ENCODE measurements around the gene ARMC7. TPM values are rescaled to one million over a fixed set of nuclear protein-coding genes. Genes with fewer than 3 reads are reported as not detected.

Gene ARMC7
- total and polyA plus RNA-seq, 2 of the 13 experiments (the other 11 are each of a cell fraction or from before 2014, with no cell fraction given) = 3.9 to 4.2 TPM

DNA sequence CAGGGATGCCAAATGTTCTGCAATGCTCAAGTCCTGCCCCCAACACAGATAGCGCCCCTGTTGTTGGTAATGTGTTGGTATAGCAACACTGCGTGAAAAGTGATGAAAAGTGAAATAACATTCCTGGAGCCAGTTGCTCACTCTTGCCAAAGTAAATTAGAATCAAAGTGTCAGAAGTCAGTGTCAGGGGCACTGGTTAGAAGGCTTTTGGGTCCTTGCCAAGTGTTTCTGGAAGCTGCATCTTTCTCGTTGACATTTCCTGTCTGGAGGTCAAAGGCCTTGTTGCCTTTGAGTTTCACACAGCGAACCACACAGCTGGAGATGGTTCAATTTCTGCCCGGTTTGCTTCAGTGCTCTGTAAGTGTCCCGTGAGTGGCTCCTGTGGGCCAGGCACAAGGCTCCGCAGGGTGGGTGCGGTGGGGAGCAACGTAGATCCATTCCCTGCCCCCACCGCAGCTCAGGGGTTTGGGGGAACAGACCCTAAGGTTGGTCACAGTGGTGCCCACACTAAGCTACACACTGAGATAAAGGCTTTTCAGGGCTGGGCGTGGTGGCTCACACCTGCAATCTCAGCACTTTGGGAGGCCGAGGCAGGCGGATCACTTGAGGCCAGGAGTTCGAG lies 25.6 kb upstream of the ARMC7 start (continued):
- TF ChIP-seq, protein P1, sequence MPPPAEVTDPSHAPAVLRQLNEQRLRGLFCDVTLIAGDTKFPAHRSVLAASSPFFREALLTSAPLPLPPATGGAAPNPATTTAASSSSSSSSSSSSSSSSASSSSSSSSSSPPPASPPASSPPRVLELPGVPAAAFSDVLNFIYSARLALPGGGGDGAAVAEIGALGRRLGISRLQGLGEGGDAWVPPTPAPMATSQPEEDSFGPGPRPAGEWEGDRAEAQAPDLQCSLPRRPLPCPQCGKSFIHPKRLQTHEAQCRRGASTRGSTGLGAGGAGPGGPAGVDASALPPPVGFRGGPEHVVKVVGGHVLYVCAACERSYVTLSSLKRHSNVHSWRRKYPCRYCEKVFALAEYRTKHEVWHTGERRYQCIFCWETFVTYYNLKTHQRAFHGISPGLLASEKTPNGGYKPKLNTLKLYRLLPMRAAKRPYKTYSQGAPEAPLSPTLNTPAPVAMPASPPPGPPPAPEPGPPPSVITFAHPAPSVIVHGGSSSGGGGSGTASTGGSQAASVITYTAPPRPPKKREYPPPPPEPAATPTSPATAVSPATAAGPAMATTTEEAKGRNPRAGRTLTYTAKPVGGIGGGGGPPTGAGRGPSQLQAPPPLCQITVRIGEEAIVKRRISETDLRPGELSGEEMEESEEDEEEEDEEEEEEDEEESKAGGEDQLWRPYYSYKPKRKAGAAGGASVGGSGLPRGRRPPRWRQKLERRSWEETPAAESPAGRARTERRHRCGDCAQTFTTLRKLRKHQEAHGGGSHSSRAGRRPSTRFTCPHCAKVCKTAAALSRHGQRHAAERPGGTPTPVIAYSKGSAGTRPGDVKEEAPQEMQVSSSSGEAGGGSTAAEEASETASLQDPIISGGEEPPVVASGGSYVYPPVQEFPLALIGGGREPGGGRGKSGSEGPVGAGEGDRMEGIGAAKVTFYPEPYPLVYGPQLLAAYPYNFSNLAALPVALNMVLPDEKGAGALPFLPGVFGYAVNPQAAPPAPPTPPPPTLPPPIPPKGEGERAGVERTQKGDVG (CRISPR knock-in tag; IDR thresholded peaks at IDR 0.05; ENCODE audit: borderline replicate concordance) = peak; percentile 88
- TF ChIP-seq, protein P2, sequence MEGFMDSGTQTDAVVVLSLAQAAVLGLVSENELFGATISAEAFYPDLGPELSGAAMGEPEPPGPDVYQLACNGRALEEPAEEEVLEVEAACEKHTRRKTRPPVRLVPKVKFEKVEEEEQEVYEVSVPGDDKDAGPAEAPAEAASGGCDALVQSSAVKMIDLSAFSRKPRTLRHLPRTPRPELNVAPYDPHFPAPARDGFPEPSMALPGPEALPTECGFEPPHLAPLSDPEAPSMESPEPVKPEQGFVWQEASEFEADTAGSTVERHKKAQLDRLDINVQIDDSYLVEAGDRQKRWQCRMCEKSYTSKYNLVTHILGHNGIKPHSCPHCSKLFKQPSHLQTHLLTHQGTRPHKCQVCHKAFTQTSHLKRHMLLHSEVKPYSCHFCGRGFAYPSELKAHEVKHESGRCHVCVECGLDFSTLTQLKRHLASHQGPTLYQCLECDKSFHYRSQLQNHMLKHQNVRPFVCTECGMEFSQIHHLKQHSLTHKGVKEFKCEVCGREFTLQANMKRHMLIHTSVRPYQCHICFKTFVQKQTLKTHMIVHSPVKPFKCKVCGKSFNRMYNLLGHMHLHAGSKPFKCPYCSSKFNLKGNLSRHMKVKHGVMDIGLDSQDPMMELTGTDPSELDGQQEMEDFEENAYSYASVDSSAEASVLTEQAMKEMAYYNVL (CRISPR knock-in tag; IDR thresholded peaks at IDR 0.05; ENCODE audit: borderline replicate concordance) = peak; percentile 48; the same call in 1 of the 2 replicates
- TF ChIP-seq ZNF34 (CRISPR knock-in tag; IDR thresholded peaks at IDR 0.05; ENCODE audit: borderline replicate concordance) (no peak), ZNF670 (CRISPR knock-in tag; IDR thresholded peaks at IDR 0.05; ENCODE audit: borderline replicate concordance) (0 out of 2 replicates have a peak, but pooled peaks have one; percentile 31), MTF1 (CRISPR knock-in tag; IDR thresholded peaks at IDR 0.05) (no peak), ZNF12 (CRISPR knock-in tag; IDR thresholded peaks at IDR 0.05) (no peak), SRSF1 (optimal IDR thresholded peaks at IDR 0.05; ENCODE audit: low read depth, low read length) (no peak)
- TF ChIP-seq, protein P3, sequence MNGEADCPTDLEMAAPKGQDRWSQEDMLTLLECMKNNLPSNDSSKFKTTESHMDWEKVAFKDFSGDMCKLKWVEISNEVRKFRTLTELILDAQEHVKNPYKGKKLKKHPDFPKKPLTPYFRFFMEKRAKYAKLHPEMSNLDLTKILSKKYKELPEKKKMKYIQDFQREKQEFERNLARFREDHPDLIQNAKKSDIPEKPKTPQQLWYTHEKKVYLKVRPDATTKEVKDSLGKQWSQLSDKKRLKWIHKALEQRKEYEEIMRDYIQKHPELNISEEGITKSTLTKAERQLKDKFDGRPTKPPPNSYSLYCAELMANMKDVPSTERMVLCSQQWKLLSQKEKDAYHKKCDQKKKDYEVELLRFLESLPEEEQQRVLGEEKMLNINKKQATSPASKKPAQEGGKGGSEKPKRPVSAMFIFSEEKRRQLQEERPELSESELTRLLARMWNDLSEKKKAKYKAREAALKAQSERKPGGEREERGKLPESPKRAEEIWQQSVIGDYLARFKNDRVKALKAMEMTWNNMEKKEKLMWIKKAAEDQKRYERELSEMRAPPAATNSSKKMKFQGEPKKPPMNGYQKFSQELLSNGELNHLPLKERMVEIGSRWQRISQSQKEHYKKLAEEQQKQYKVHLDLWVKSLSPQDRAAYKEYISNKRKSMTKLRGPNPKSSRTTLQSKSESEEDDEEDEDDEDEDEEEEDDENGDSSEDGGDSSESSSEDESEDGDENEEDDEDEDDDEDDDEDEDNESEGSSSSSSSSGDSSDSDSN (CRISPR knock-in tag; IDR thresholded peaks at IDR 0.05) = peak; percentile 71
- TF ChIP-seq, protein P4, sequence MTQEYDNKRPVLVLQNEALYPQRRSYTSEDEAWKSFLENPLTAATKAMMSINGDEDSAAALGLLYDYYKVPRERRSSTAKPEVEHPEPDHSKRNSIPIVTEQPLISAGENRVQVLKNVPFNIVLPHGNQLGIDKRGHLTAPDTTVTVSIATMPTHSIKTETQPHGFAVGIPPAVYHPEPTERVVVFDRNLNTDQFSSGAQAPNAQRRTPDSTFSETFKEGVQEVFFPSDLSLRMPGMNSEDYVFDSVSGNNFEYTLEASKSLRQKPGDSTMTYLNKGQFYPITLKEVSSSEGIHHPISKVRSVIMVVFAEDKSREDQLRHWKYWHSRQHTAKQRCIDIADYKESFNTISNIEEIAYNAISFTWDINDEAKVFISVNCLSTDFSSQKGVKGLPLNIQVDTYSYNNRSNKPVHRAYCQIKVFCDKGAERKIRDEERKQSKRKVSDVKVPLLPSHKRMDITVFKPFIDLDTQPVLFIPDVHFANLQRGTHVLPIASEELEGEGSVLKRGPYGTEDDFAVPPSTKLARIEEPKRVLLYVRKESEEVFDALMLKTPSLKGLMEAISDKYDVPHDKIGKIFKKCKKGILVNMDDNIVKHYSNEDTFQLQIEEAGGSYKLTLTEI (CRISPR knock-in tag; conservative IDR thresholded peaks at IDR 0.05) = no peak
- TF ChIP-seq, protein P5, sequence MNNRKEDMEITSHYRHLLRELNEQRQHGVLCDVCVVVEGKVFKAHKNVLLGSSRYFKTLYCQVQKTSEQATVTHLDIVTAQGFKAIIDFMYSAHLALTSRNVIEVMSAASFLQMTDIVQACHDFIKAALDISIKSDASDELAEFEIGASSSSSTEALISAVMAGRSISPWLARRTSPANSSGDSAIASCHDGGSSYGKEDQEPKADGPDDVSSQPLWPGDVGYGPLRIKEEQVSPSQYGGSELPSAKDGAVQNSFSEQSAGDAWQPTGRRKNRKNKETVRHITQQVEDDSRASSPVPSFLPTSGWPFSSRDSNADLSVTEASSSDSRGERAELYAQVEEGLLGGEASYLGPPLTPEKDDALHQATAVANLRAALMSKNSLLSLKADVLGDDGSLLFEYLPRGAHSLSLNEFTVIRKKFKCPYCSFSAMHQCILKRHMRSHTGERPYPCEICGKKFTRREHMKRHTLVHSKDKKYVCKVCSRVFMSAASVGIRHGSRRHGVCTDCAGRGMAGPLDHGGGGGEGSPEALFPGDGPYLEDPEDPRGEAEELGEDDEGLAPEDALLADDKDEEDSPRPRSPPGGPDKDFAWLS (CRISPR knock-in tag; IDR thresholded peaks at IDR 0.05; ENCODE audit: borderline replicate concordance) = no peak
- TF ChIP-seq, protein P6, sequence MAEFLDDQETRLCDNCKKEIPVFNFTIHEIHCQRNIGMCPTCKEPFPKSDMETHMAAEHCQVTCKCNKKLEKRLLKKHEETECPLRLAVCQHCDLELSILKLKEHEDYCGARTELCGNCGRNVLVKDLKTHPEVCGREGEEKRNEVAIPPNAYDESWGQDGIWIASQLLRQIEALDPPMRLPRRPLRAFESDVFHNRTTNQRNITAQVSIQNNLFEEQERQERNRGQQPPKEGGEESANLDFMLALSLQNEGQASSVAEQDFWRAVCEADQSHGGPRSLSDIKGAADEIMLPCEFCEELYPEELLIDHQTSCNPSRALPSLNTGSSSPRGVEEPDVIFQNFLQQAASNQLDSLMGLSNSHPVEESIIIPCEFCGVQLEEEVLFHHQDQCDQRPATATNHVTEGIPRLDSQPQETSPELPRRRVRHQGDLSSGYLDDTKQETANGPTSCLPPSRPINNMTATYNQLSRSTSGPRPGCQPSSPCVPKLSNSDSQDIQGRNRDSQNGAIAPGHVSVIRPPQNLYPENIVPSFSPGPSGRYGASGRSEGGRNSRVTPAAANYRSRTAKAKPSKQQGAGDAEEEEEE (CRISPR knock-in tag; IDR thresholded peaks at IDR 0.05; ENCODE audit: borderline replicate concordance) = no peak
- TF ChIP-seq, protein P7, sequence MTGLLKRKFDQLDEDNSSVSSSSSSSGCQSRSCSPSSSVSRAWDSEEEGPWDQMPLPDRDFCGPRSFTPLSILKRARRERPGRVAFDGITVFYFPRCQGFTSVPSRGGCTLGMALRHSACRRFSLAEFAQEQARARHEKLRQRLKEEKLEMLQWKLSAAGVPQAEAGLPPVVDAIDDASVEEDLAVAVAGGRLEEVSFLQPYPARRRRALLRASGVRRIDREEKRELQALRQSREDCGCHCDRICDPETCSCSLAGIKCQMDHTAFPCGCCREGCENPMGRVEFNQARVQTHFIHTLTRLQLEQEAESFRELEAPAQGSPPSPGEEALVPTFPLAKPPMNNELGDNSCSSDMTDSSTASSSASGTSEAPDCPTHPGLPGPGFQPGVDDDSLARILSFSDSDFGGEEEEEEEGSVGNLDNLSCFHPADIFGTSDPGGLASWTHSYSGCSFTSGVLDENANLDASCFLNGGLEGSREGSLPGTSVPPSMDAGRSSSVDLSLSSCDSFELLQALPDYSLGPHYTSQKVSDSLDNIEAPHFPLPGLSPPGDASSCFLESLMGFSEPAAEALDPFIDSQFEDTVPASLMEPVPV (CRISPR knock-in tag; IDR thresholded peaks at IDR 0.05) = 0 out of 2 replicates have a peak, but pooled peaks have one; percentile 33
